Rectal smooth muscle tissue (tissue), 1 donor: ENCODE measurements around the gene PIGS.

ENCODE experiments used
- H3K27ac ChIP-seq: one replicate; pipeline ENCODE4 v1.7.0; 2013; ENCODE audit warnings: low read depth, low read length, inconsistent platforms
- H3K27me3 ChIP-seq: one replicate; pipeline ENCODE4 v1.7.0; 2013; ENCODE audit warnings: low read length; ENCODE audit not compliant: control insufficient read depth, insufficient read depth
- H3K36me3 ChIP-seq: one replicate; pipeline ENCODE4 v1.7.0; 2013; ENCODE audit warnings: low read length; ENCODE audit not compliant: control insufficient read depth, insufficient read depth
- H3K4me1 ChIP-seq: one replicate; pipeline ENCODE4 v1.7.0; 2013; ENCODE audit warnings: low read length; ENCODE audit not compliant: control insufficient read depth, insufficient read depth
- H3K4me3 ChIP-seq: one replicate; pipeline ENCODE4 v1.7.0; 2013; ENCODE audit warnings: low read length
- H3K9ac ChIP-seq: one replicate; pipeline ENCODE4 v1.7.0; 2013; ENCODE audit warnings: low read length

Gene PIGS

GRCh38 chr17:28519236-28519635, 52.1 kb downstream of the PIGS start:
- no peak overlapping the region for H3K4me3 ChIP-seq
- no peaks in the 10 kb centered on the region for H3K36me3 ChIP-seq
- no peak overlapping the region for H3K9ac ChIP-seq
- H3K27ac ChIP-seq, result no peak overlapping the region
- H3K4me1 ChIP-seq, result no peaks in the 10 kb centered on the region
- H3K27me3 ChIP-seq, result no peaks in the 10 kb centered on the region

- Histone ChIP-seq H3K36me3 (no peaks in the 10 kb centered on the region), H3K27me3 (no peaks in the 10 kb centered on the region), H3K4me1 (no peaks in the 10 kb centered on the region), H3K9ac (no peak overlapping the region), H3K27ac (no peak overlapping the region), H3K4me3 (no peak overlapping the region)
These were observed 52.7 kb downstream of the PIGS start for GRCh38 chr17:28518578-28518977.

- Histone ChIP-seq H3K27me3 (no peaks in the 10 kb centered on the region), H3K27ac (no peak overlapping the region), H3K4me3 (no peak overlapping the region), H3K9ac (no peak overlapping the region), H3K4me1 (no peaks in the 10 kb centered on the region), H3K36me3 (no peaks in the 10 kb centered on the region)
These were observed 53.2 kb downstream of the PIGS start for GRCh38 chr17:28518132-28518531.

GRCh38 chr17:28515518-28515917, 55.8 kb downstream of the PIGS start:
- H3K9ac ChIP-seq, result no peak overlapping the region
- no peaks in the 10 kb centered on the region for H3K4me1 ChIP-seq
- H3K36me3 ChIP-seq, result no peaks in the 10 kb centered on the region
- H3K27me3 ChIP-seq, result no peaks in the 10 kb centered on the region
- H3K4me3 ChIP-seq, result no peak overlapping the region
- H3K27ac ChIP-seq, result no peak overlapping the region

DNA sequence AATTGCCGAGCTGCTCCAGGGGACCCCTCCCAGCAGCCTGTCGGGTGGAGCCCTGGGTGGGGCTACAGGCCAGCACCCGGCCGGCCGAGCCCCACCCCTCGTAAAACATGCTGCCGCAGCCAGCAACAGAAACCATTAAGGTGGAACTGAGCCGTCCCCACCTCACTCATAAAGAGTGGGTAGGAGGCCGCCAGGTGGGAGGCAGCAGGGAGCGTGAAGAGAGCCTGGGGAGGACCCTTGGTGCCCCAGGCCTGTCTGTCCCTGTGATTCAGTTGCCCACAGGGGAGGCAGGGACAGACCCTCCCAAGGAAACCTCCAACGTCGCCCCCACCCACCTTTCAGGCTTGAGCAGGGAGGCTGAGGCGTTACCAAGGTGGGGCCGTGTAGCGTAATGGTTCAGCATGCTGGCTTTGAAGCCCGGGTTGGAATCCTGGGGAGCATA, 56.7 kb downstream of the PIGS start:
- Histone ChIP-seq H3K4me1 (no peaks in the 10 kb centered on the region), H3K4me3 (no peak overlapping the region), H3K36me3 (no peaks in the 10 kb centered on the region), H3K27me3 (no peaks in the 10 kb centered on the region), H3K9ac (no peak overlapping the region), H3K27ac (no peak overlapping the region)

- Histone ChIP-seq H3K4me1 (no peaks in the 10 kb centered on the region), H3K27ac (no peak overlapping the region), H3K36me3 (no peaks in the 10 kb centered on the region), H3K27me3 (no peaks in the 10 kb centered on the region), H3K9ac (no peak overlapping the region), H3K4me3 (no peak overlapping the region)
These were observed 57.8 kb downstream of the PIGS start for GRCh38 chr17:28513476-28513875.

GRCh38 chr17:28511858-28512461, 59.4 kb downstream of the PIGS start:
- Histone ChIP-seq H3K9ac (no peak overlapping the region), H3K27ac (no peak overlapping the region), H3K27me3 (peaks cover 4% of the 10 kb centered on the region), H3K4me1 (no peaks in the 10 kb centered on the region), H3K4me3 (no peak overlapping the region), H3K36me3 (no peaks in the 10 kb centered on the region)

- H3K27me3 ChIP-seq, result peaks cover 4% of the 10 kb centered on the region
These were observed 61.5 kb downstream of the PIGS start for GRCh38 chr17:28509789-28510188.

DNA sequence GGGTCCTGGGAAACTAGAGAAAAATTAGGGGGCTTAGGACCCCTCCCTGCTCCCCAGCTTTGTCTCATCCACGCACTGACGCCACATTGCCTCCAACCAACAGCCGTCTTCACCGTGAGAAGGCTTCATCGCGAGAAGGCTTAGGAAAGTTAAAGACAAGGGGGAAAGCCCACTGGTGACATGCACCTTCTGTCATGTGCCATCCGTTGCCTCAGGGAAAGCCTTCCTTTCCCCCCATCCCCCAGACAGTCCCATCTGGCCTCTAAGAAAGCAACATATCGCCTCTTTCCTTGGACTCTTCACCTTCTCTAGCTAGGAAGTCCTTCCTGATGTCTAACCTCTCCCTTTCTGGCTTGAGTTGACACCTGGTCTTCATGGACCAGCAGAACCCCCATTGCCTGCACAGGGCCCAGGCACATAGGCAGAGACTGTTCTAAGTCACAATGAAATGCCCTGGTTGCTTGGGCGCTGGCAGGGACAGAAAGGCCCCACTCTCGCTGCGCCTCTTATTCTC, 63.1 kb downstream of the PIGS start:
- Histone ChIP-seq H3K9ac (no peak overlapping the region), H3K27me3 (peaks cover 4% of the 10 kb centered on the region), H3K36me3 (no peaks in the 10 kb centered on the region), H3K4me1 (no peaks in the 10 kb centered on the region), H3K4me3 (no peak overlapping the region), H3K27ac (no peak overlapping the region)

More at GRCh38 chr17:28509789-28510188, 61.5 kb downstream of the PIGS start:
- no peak overlapping the region for H3K9ac ChIP-seq
- H3K27ac ChIP-seq, result no peak overlapping the region
- no peaks in the 10 kb centered on the region for H3K36me3 ChIP-seq
- H3K4me3 ChIP-seq, result no peak overlapping the region
- no peaks in the 10 kb centered on the region for H3K4me1 ChIP-seq

- no peak overlapping the region for H3K9ac ChIP-seq
These were observed 63.6 kb downstream of the PIGS start for GRCh38 chr17:28507567-28508203.

DNA sequence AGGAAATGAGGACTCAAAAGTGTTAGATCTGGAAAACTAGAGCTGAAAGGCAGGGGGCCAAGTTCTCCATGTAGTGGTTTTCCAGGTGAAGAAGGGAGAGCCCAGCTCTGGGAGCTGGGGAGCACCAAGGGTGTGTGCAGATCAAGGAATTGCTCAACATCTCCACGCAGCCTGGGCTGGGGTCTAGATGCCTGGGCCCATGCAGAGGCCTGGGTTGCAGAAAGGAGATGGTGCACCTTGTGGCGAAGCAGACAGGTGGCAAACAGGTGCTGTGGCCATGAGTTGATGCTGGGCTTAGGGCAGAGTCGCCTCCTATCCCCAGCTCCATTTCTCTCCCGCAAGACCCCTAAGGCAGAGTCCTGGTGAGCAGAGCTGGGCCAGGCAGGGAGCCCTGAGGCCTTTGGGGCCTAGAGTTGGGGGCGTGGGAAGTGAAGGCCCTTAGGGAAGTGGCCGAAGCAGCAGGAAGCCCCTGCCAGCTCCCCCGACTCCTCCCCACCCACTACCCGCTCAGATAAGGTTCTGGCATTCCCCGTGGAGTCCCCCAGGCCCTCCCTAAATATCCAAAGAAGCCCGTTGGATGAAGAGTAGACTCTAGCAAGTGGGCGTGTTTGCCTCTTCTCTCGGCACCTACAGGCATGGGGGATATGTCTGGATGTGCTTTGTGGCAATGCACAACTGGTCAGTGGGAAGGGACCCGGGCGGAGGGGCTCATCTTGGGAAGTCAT, 64.4 kb downstream of the PIGS start:
- Histone ChIP-seq H3K36me3 (no peaks in the 10 kb centered on the region), H3K4me3 (no peak overlapping the region), H3K4me1 (no peaks in the 10 kb centered on the region), H3K9ac (no peak overlapping the region), H3K27me3 (peaks cover 4% of the 10 kb centered on the region), H3K27ac (no peak overlapping the region)

More at GRCh38 chr17:28507567-28508203, 63.6 kb downstream of the PIGS start:
- H3K36me3 ChIP-seq, result no peaks in the 10 kb centered on the region
- H3K27me3 ChIP-seq, result peaks cover 4% of the 10 kb centered on the region
- no peaks in the 10 kb centered on the region for H3K4me1 ChIP-seq
- no peak overlapping the region for H3K27ac ChIP-seq
- H3K4me3 ChIP-seq, result no peak overlapping the region

- Histone ChIP-seq H3K4me1 (no peaks in the 10 kb centered on the region), H3K27ac (no peak within 1 kb of the TSS), H3K36me3 (no peaks in the 10 kb centered on the region), H3K4me3 (no peak within 1 kb of the TSS), H3K27me3 (peaks cover 4% of the 10 kb centered on the region), H3K9ac (no peak within 1 kb of the TSS)
These were observed 65.2 kb downstream of the PIGS start, which contains the start of gene FOXN1 for GRCh38 chr17:28505986-28506665. Gene FOXN1 (plus strand): TSS chr17:28506348. CDS start chr17:28523970, 17,622 bp downstream.
